NCI-H82 (cell line): ENCODE data around the gene GALNT9.
"Not testable (repeated sequence)": the region's sequence is repeated elsewhere in the genome, so short reads cannot be mapped to it uniquely, and the experiment has no call there.

Source experiments
- DNase-seq: peaks from one replicate; lab custom pipeline; 2025; lab: John Stamatoyannopoulos, UW

The GALNT9 gene

GRCh38 chr12:132230381-132230780 is 99.0 kb downstream of the GALNT9 start:
- no peak for DNase-seq

- no peak for DNase-seq
Measured at GRCh38 chr12:132229926-132230325, 99.5 kb downstream of the GALNT9 start.

- no peak for DNase-seq
Measured at GRCh38 chr12:132229193-132229760, 100.1 kb downstream of the GALNT9 start.

- no peak for DNase-seq
Measured at GRCh38 chr12:132228476-132229192, 100.8 kb downstream of the GALNT9 start.

- no peak for DNase-seq
Measured at GRCh38 chr12:132227782-132228475, 101.5 kb downstream of the GALNT9 start.

- DNase-seq = no peak
Measured at GRCh38 chr12:132227118-132227517, 102.3 kb downstream of the GALNT9 start.

GRCh38 chr12:132226604-132227003 is 102.8 kb downstream of the GALNT9 start:
- no peak for DNase-seq

GRCh38 chr12:132225214-132225613 is 104.2 kb downstream of the GALNT9 start:
- no peak for DNase-seq

GRCh38 chr12:132224484-132224883 is 104.9 kb downstream of the GALNT9 start:
- no peak for DNase-seq

- no peak for DNase-seq
Measured at GRCh38 chr12:132222808-132223173, 106.6 kb downstream of the GALNT9 start.

GRCh38 chr12:132222096-132222807 is 107.1 kb downstream of the GALNT9 start:
- DNase-seq = no peak

GRCh38 chr12:132219761-132220160 is 109.6 kb downstream of the GALNT9 start:
- not testable (repeated sequence) for DNase-seq

- no peak for DNase-seq
Measured at GRCh38 chr12:132219323-132219722, 110.1 kb downstream of the GALNT9 start.

GRCh38 chr12:132218915-132219314 is 110.5 kb downstream of the GALNT9 start:
- DNase-seq = peak; percentile 76

GRCh38 chr12:132218527-132218875 is 110.9 kb downstream of the GALNT9 start:
- DNase-seq = no peak

GRCh38 chr12:132217800-132218526 is 111.4 kb downstream of the GALNT9 start:
- no peak for DNase-seq

- no peak for DNase-seq
Measured at GRCh38 chr12:132217371-132217770, 112.0 kb downstream of the GALNT9 start.

GRCh38 chr12:132216354-132216987 is 112.9 kb downstream of the GALNT9 start:
- DNase-seq = no peak

- no peak for DNase-seq
Measured at GRCh38 chr12:132215299-132215989, 113.9 kb downstream of the GALNT9 start.

- DNase-seq = no peak
Measured at GRCh38 chr12:132214891-132215290, 114.5 kb downstream of the GALNT9 start.

- DNase-seq = no peak
Measured at GRCh38 chr12:132214161-132214476, 115.3 kb downstream of the GALNT9 start.
